ENCODE data around the gene CYB561. TPM values are rescaled to one million over a fixed set of nuclear protein-coding genes. Genes with fewer than 3 reads are reported as not detected.
"Not testable (repeated sequence)": the region's sequence is repeated elsewhere in the genome, so short reads cannot be mapped to it uniquely, and the experiment has no call there.

The CYB561 gene
- total RNA-seq, 1 donor from 2014 or later: 34.5 TPM

- Mint-ChIP-seq H3K27ac (no peak overlapping the region), H3K27me3 (peaks cover 61% of the 10 kb centered on the region), H3K4me1 (ENCODE audit: unreplicated experiment) (no peaks in the 10 kb centered on the region), H3K9me3 (no peaks in the 10 kb centered on the region), H3K36me3 (no peaks in the 10 kb centered on the region), H3K4me3 (peak overlapping the region; percentile 80)
- TF ChIP-seq, protein P1, sequence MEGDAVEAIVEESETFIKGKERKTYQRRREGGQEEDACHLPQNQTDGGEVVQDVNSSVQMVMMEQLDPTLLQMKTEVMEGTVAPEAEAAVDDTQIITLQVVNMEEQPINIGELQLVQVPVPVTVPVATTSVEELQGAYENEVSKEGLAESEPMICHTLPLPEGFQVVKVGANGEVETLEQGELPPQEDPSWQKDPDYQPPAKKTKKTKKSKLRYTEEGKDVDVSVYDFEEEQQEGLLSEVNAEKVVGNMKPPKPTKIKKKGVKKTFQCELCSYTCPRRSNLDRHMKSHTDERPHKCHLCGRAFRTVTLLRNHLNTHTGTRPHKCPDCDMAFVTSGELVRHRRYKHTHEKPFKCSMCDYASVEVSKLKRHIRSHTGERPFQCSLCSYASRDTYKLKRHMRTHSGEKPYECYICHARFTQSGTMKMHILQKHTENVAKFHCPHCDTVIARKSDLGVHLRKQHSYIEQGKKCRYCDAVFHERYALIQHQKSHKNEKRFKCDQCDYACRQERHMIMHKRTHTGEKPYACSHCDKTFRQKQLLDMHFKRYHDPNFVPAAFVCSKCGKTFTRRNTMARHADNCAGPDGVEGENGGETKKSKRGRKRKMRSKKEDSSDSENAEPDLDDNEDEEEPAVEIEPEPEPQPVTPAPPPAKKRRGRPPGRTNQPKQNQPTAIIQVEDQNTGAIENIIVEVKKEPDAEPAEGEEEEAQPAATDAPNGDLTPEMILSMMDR (conservative IDR thresholded peaks at IDR 0.05): no peak
- no peak for DNase-seq (ENCODE audit: extremely low spot score, unreplicated experiment)
Measured at GRCh38 chr17:63475491-63476412, 29.6 kb upstream of the CYB561 start.

GRCh38 chr17:63474586-63475460 lies 28.7 kb upstream of the CYB561 start:
- H3K27me3 Mint-ChIP-seq: peaks cover 66% of the 10 kb centered on the region
- DNase-seq (ENCODE audit: extremely low spot score, unreplicated experiment): no peak
- no peaks in the 10 kb centered on the region for H3K36me3 Mint-ChIP-seq
- H3K4me1 Mint-ChIP-seq (ENCODE audit: unreplicated experiment): no peaks in the 10 kb centered on the region
- H3K9me3 Mint-ChIP-seq: no peaks in the 10 kb centered on the region
- peak overlapping the region; percentile 80 for H3K4me3 Mint-ChIP-seq
- no peak overlapping the region for H3K27ac Mint-ChIP-seq
- TF ChIP-seq, protein P1 (conservative IDR thresholded peaks at IDR 0.05): no peak

DNA sequence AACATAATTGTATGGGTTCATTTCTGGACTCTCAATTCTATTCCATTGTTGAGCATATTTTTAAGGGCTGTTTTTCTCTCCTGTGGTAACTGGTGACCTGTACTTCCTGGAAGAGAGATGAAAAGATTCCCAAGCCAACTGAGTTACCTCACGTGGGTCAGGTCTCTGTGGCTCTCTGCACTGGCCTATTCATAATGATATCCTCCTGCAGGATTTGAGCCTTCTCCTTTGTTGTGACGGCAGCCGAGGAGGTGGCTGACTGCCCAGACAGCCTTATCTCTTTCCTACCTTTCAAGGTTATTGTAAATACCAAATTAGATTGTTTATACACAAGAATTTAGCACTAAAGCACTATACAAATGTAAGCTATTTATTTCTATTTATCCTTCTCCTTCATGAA lies 28.1 kb upstream of the CYB561 start:
- no peak overlapping the region for H3K27ac Mint-ChIP-seq
- TF ChIP-seq, protein P1 (conservative IDR thresholded peaks at IDR 0.05): no peak
- no peaks in the 10 kb centered on the region for H3K4me1 Mint-ChIP-seq (ENCODE audit: unreplicated experiment)
- peaks cover 67% of the 10 kb centered on the region for H3K27me3 Mint-ChIP-seq
- no peak overlapping the region for H3K4me3 Mint-ChIP-seq
- no peak for DNase-seq (ENCODE audit: extremely low spot score, unreplicated experiment)
- H3K9me3 Mint-ChIP-seq: no peaks in the 10 kb centered on the region
- no peaks in the 10 kb centered on the region for H3K36me3 Mint-ChIP-seq

DNA sequence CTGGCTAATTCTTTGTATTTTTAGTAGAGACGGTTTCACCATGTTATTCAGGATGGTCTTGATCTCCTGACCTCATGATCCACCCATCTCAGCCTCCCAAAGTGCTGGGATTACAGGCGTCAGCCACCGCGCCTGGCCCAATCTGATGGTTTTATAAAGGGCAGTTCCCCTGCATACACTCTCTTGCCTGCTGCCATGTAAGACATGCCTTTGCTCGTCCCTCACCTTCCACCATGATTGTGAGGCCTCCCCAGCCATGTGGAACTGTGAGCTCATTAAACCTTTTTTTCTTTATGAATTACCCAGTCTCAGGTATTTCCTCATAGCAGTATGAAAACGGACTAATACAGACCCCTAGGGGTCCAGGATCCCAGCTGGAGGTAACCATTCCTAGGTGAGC lies 22.0 kb upstream of the CYB561 start:
- not testable (repeated sequence) for H3K4me1 Mint-ChIP-seq (ENCODE audit: unreplicated experiment); H3K4me3 Mint-ChIP-seq; H3K27ac Mint-ChIP-seq; DNase-seq (ENCODE audit: extremely low spot score, unreplicated experiment); H3K9me3 Mint-ChIP-seq; H3K36me3 Mint-ChIP-seq
- H3K27me3 Mint-ChIP-seq: peaks cover 35% of the 10 kb centered on the region

DNA sequence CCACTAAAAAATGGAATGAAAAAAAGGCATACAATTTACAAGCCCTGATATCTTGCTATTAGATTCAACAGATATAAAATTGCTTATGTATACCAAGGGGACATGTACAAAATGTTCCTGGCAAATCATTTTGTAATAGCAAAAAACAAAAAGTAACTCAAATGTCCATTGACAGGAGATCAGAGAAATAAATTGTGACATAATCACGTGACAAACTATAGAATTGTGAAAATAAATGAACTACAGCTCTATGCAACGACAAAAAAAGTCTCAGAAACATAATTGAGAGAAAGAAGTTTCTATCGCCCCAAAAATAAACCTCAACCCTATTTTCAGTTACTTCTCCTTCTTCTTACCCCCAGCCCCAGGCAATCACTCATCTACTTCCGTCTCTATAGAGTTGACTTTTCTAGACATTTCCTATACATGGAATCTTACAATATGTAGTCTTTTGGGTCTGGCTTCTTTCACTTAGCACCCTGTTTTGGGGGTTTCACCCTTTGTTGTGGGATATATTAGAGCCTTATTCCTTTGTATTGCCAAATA lies 18.7 kb upstream of the CYB561 start:
- no peaks in the 10 kb centered on the region for H3K36me3 Mint-ChIP-seq
- no peak overlapping the region for H3K27ac Mint-ChIP-seq
- no peaks in the 10 kb centered on the region for H3K4me1 Mint-ChIP-seq (ENCODE audit: unreplicated experiment)
- H3K27me3 Mint-ChIP-seq: peaks cover 18% of the 10 kb centered on the region
- TF ChIP-seq, protein P1 (conservative IDR thresholded peaks at IDR 0.05): no peak
- H3K9me3 Mint-ChIP-seq: no peaks in the 10 kb centered on the region
- DNase-seq (ENCODE audit: extremely low spot score, unreplicated experiment): no peak
- no peak overlapping the region for H3K4me3 Mint-ChIP-seq

Data from type B pancreatic cell (in vitro differentiated cells).